ENCODE results near the gene ALKBH3.

Gene ALKBH3

DNA sequence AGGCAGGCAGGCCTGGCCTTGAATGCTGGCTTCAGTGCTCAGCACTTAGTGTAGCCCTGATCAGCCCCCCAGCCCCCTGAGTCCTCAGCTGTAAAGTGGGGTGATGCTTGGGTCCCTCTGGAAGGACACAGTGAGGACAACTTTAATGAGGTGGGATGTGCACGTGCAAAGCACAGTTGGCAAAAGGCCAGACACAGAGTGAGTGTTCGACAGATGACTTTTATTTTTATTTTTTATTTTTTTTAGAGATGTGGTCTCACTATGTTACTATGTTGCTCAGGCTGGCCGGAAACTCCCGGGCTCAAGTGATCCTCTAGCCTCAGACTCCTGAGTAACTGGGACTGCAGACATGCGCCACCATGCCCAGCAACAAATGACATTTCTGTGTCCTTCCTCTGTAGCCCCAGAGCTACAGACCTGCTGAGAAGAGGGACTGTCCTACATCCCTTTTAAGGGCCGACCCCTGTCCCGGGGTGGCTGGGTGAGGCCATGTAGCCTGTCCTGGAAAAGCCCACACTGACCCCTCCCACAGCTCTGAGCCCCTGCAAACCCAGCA is 54.9 kb downstream of the ALKBH3 start:
- Histone ChIP-seq H3K27me3 (ENCODE audit: insufficient read depth, poor library complexity, severe bottlenecking) (no peaks in the 10 kb centered on the region), H3K27ac (replicated peaks) (no peak overlapping the region), H3K4me3 (replicated peaks; ENCODE audit: insufficient read depth, low read length) (no peak overlapping the region)
- TF ChIP-seq, protein P1, sequence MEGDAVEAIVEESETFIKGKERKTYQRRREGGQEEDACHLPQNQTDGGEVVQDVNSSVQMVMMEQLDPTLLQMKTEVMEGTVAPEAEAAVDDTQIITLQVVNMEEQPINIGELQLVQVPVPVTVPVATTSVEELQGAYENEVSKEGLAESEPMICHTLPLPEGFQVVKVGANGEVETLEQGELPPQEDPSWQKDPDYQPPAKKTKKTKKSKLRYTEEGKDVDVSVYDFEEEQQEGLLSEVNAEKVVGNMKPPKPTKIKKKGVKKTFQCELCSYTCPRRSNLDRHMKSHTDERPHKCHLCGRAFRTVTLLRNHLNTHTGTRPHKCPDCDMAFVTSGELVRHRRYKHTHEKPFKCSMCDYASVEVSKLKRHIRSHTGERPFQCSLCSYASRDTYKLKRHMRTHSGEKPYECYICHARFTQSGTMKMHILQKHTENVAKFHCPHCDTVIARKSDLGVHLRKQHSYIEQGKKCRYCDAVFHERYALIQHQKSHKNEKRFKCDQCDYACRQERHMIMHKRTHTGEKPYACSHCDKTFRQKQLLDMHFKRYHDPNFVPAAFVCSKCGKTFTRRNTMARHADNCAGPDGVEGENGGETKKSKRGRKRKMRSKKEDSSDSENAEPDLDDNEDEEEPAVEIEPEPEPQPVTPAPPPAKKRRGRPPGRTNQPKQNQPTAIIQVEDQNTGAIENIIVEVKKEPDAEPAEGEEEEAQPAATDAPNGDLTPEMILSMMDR (IDR thresholded peaks at IDR 0.05; ENCODE audit: insufficient read depth, low read length), result no peak
- TF ChIP-seq SPI1 (IDR thresholded peaks at IDR 0.05; ENCODE audit: borderline replicate concordance, low read depth) (no peak), REST (IDR thresholded peaks at IDR 0.05; ENCODE audit: insufficient replicate concordance, low read depth) (no peak), POLR2AphosphoS5 (IDR thresholded peaks at IDR 0.05; ENCODE audit: low read depth) (no peak), GABPA (IDR thresholded peaks at IDR 0.05; ENCODE audit: low read depth) (no peak)
- DNase-seq (ENCODE audit: low read depth in 1 of 2, low spot score in 1 of 2), result no peak

DNA sequence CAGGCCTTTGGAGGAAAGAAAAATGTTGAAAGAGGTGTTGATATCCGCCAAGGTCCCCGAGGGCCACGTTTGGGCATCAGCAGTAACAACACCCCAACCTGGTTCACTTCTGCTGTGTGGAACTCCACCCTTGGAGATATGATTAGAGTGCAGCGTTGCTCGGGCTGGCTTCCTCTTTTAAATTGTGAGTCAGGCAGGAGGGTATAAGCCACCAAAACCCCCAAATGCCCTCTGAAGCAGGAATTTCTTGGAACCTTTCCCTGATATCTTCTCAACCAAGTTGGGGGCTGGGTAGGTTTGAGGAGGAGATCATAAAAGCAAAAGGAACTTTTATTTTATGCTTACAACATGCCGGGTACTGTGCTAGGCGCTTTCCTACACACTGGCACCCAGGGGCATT is 55.4 kb downstream of the ALKBH3 start:
- Histone ChIP-seq H3K27me3 (ENCODE audit: insufficient read depth, poor library complexity, severe bottlenecking) (peaks cover under 1% of the 10 kb centered on the region), H3K27ac (replicated peaks) (no peak overlapping the region), H3K4me3 (replicated peaks; ENCODE audit: insufficient read depth, low read length) (no peak overlapping the region)
- TF ChIP-seq POLR2AphosphoS5 (IDR thresholded peaks at IDR 0.05; ENCODE audit: low read depth) (no peak), SPI1 (IDR thresholded peaks at IDR 0.05; ENCODE audit: borderline replicate concordance, low read depth) (peak; percentile 69; the same call in 1 of the 2 replicates), GABPA (IDR thresholded peaks at IDR 0.05; ENCODE audit: low read depth) (no peak), REST (IDR thresholded peaks at IDR 0.05; ENCODE audit: insufficient replicate concordance, low read depth) (no peak)
- TF ChIP-seq, protein P1 (IDR thresholded peaks at IDR 0.05; ENCODE audit: insufficient read depth, low read length), result no peak
- peak in 1 of 2 experiments; percentile 29 for DNase-seq (ENCODE audit: low read depth in 1 of 2, low spot score in 1 of 2)

DNA sequence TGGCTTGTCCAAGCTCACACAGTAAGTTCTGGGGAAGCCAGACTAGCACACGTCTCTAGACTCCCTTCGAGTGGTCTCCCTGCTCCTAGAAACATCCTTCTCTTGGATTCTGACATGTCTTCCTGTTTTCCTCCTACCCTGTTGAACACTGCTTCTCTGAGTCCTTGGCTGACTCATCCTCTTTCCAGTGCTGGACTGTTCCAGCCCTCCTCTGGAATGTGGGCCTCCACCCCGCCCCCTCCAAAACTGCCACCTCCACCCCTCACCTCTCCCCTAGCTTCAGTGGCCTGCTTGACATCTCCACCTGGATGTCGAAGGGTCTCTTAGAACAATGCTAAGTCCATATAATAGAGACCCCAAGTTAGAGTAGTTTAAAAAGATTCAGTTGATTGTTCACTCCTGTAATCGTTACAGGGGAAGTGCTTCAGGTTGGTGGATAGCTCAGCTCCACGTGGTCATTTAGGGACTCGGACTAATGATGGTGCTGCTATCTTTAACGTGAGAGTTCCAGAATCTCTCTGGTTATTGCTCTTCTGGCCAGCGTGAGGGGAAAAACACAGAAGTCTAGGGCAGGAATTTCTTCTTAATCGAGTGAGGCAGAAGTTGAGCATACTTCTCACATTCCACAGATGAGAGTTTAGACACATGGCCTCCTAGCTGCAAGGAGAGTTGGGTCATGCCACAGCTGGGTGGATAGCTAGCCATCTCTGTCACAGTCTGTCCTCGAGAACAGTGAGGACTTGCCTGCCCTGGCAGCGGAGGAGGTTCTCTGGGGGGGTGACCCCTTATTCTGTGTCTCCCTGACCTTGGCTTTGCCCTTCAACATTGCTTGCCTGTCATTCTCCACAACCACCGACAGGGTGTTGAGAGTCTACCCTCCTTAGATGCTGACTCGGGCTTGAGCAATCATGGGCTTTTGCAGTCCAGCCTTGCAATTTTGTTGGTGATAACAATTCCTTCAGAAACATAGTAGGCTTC is 57.1 kb downstream of the ALKBH3 start:
- Histone ChIP-seq H3K27me3 (ENCODE audit: insufficient read depth, poor library complexity, severe bottlenecking) (peaks cover 12% of the 10 kb centered on the region), H3K27ac (replicated peaks) (no peak overlapping the region), H3K4me3 (replicated peaks; ENCODE audit: insufficient read depth, low read length) (no peak overlapping the region)
- TF ChIP-seq, protein P1 (IDR thresholded peaks at IDR 0.05; ENCODE audit: insufficient read depth, low read length), result peak; percentile 40
- TF ChIP-seq SPI1 (IDR thresholded peaks at IDR 0.05; ENCODE audit: borderline replicate concordance, low read depth), result no peak
- DNase-seq (ENCODE audit: low read depth in 1 of 2, low spot score in 1 of 2), result peak in 1 of 2 experiments; percentile 27
